Caco-2 (cell line): Measurements from ENCODE around the gene RTL10. TPM values are rescaled to one million over a fixed set of nuclear protein-coding genes. Genes with fewer than 3 reads are reported as not detected.
A peak's percentile ranks its signal among the peaks of the same experiment; 100 is the strongest.

Source experiments
- BruUV-seq: library from RNA; stranded (reverse); fragments of 400-500 nt; replicated peaks from 2 replicates; lab custom pipeline; 2021; lab: Mats Ljungman, UMichigan
- CTCF ChIA-PET: fragments of 300-600 bp; sonication (Branson Sonifier 250); formaldehyde crosslinking; loops from one replicate; lab custom pipeline; 2022; ENCODE audit warnings: antibody characterized with exemption; lab: Charles Lee
- POLR2A ChIA-PET: fragments of 300-600 bp; sonication (Branson Sonifier 250); formaldehyde crosslinking; loops from one replicate; lab custom pipeline; 2022; ENCODE audit warnings: antibody characterized with exemption; lab: Charles Lee
- DNase-seq, 2 experiments: peaks; one replicate each; pipeline versions ENCODE4 v3.0.0 to v3.0.0-alpha.2; 2020 to 2022
- H3K27me3 ChIP-seq: replicated peaks from 2 replicates; pipeline ENCODE4 v1.6.0; 2011; ENCODE audit warnings: low read length; ENCODE audit not compliant: control insufficient read depth, insufficient read depth
- H3K36me3 ChIP-seq: 2 replicates; pipeline ENCODE4 v1.5.1; 2011; ENCODE audit warnings: low read length; ENCODE audit not compliant: control insufficient read depth, insufficient read depth
- H3K4me1 ChIP-seq: fragments of 250-450 bp; sonication (Bioruptor Pico); 2 replicates; pipeline ENCODE4 v1.5.1; 2020; ENCODE audit warnings: mild to moderate bottlenecking
- H3K4me3 ChIP-seq: 2 replicates; pipeline ENCODE4 v1.5.1; 2011; ENCODE audit warnings: low read depth, mild to moderate bottlenecking, control low read depth, low read length
- H3K9me3 ChIP-seq: fragments of 250-450 bp; sonication (Bioruptor Pico); 2 replicates; pipeline ENCODE4 v1.5.1; 2020; ENCODE audit warnings: mild to moderate bottlenecking, moderate library complexity
- H3K27ac Mint-ChIP-seq: one replicate; pipeline ENCODE4 v1.8.0; 2022; ENCODE audit warnings: mixed read lengths; ENCODE audit not compliant: unreplicated experiment
- H3K27me3 Mint-ChIP-seq: one replicate; pipeline ENCODE4 v1.8.0; 2022; ENCODE audit warnings: mixed read lengths; ENCODE audit not compliant: insufficient read depth, unreplicated experiment
- H3K36me3 Mint-ChIP-seq: one replicate; pipeline ENCODE4 v1.8.0; 2022; ENCODE audit warnings: mild to moderate bottlenecking, mixed read lengths; ENCODE audit not compliant: insufficient read depth, unreplicated experiment
- H3K4me1 Mint-ChIP-seq: one replicate; pipeline ENCODE4 v1.8.0; 2022; ENCODE audit warnings: low read depth, mixed read lengths; ENCODE audit not compliant: unreplicated experiment
- H3K4me3 Mint-ChIP-seq: one replicate; pipeline ENCODE4 v1.8.0; 2022; ENCODE audit warnings: mild to moderate bottlenecking, moderate library complexity, mixed read lengths; ENCODE audit not compliant: unreplicated experiment
- H3K9me3 Mint-ChIP-seq: one replicate; pipeline ENCODE4 v1.8.0; 2022; ENCODE audit warnings: mixed read lengths; ENCODE audit not compliant: unreplicated experiment
- intact Hi-C: fragments of 100-400 bp; cut with micrococcal nuclease; formaldehyde crosslinking; loops from one replicate; pipeline ENCODE4 v1.10.0; 2022; ENCODE audit not compliant: unreplicated experiment
- total RNA-seq: library from RNA; stranded (reverse); gene quantifications from 2 replicates; pipeline ENCODE4 v1.2.3, GENCODE V29; 2022
- TF ChIP-seq, protein P1 (sequence below), 2 experiments: fragments of 200-600 bp in 1 of 2; IDR thresholded peaks; 1 replicate in 1 of 2; 2 replicates in 1 of 2; pipeline versions ENCODE4 v1.5.1 to v1.8.0; 2011 to 2022; ENCODE audit warnings: antibody characterized with exemption in 1 of 2, control low read depth in 1 of 2, inconsistent platforms in 1 of 2, low read depth in 1 of 2, low read length in 1 of 2, mild to moderate bottlenecking in 1 of 2, moderate library complexity in 1 of 2; ENCODE audit not compliant: insufficient read depth in 1 of 2, severe bottlenecking in 1 of 2, unreplicated experiment in 1 of 2

RTL10 gene
- total RNA-seq, 1 experiment from 2014 or later = 27.5 TPM

DNA sequence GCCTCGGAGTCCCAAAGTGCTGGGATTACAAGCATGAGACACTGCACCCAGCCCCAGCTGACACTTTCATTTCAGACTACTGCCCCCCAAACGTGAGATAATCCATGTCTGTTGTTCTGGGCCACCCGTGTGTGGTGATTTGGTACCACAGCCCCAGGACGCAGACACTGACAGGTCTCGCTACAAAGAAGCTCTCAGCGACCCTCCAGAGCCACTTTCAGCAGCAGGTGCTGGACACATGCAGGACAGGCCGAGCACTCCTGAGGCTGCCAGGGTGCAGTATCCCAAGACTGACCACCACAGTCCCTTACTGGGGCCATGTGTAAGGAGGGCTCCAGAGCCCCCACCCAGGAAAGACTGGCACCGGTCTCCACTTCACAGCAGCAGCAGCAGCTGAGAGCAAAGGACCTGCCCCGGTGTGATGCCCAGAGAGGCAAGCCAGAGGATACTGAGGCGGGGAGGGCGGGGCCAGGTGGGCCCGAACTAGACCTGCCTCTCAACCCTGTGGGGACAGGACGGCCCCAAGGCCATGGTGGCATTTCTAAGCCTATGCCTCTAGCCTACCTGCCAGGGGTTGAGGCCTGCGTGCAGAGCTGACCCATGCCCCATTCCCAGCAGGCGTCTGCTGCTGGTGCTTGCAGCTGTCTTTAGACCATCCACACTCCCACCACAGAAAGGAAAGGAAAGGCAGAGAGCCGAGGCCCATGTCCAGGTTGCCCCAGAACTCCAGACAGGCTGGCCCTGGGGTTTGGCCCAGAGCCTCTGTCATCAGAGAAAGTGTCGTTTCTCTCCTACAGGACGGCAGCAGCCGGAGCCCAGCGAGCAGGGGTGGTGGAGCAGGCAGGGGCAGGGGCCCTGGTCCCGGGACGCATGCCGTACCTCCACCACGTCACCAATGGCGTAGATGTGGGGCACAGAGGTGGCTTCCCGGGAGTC lies 28.0 kb upstream of the RTL10 start:
- H3K27me3 Mint-ChIP-seq = no peaks in the 10 kb centered on the region
- H3K9me3 Mint-ChIP-seq = no peaks in the 10 kb centered on the region
- ChIA-PET POLR2A (no interaction called here), CTCF (no interaction called here)
- TF ChIP-seq, protein P1, sequence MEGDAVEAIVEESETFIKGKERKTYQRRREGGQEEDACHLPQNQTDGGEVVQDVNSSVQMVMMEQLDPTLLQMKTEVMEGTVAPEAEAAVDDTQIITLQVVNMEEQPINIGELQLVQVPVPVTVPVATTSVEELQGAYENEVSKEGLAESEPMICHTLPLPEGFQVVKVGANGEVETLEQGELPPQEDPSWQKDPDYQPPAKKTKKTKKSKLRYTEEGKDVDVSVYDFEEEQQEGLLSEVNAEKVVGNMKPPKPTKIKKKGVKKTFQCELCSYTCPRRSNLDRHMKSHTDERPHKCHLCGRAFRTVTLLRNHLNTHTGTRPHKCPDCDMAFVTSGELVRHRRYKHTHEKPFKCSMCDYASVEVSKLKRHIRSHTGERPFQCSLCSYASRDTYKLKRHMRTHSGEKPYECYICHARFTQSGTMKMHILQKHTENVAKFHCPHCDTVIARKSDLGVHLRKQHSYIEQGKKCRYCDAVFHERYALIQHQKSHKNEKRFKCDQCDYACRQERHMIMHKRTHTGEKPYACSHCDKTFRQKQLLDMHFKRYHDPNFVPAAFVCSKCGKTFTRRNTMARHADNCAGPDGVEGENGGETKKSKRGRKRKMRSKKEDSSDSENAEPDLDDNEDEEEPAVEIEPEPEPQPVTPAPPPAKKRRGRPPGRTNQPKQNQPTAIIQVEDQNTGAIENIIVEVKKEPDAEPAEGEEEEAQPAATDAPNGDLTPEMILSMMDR (IDR thresholded peaks at IDR 0.05; ENCODE audit: insufficient read depth in 1 of 2, low read depth in 1 of 2, low read length in 1 of 2, severe bottlenecking in 1 of 2, unreplicated experiment in 1 of 2) = no peak
- H3K27me3 ChIP-seq = no peaks in the 10 kb centered on the region
- no peaks in the 10 kb centered on the region for H3K9me3 ChIP-seq
- intact Hi-C loops = no loop called here
- H3K27ac Mint-ChIP-seq = peak overlapping the region; percentile 100
- H3K4me3 ChIP-seq = no peak overlapping the region
- H3K4me1 ChIP-seq = peaks cover 38% of the 10 kb centered on the region
- peaks cover 13% of the 10 kb centered on the region for H3K4me1 Mint-ChIP-seq
- peaks cover 26% of the 10 kb centered on the region for H3K36me3 Mint-ChIP-seq
- H3K36me3 ChIP-seq = no peaks in the 10 kb centered on the region; the same call in 1 of the 2 replicates
- DNase-seq = peak in 1 of 2 experiments; percentile 33
- BruUV-seq = TSS peak; percentile 94
- H3K4me3 Mint-ChIP-seq = peak overlapping the region; percentile 72

DNA sequence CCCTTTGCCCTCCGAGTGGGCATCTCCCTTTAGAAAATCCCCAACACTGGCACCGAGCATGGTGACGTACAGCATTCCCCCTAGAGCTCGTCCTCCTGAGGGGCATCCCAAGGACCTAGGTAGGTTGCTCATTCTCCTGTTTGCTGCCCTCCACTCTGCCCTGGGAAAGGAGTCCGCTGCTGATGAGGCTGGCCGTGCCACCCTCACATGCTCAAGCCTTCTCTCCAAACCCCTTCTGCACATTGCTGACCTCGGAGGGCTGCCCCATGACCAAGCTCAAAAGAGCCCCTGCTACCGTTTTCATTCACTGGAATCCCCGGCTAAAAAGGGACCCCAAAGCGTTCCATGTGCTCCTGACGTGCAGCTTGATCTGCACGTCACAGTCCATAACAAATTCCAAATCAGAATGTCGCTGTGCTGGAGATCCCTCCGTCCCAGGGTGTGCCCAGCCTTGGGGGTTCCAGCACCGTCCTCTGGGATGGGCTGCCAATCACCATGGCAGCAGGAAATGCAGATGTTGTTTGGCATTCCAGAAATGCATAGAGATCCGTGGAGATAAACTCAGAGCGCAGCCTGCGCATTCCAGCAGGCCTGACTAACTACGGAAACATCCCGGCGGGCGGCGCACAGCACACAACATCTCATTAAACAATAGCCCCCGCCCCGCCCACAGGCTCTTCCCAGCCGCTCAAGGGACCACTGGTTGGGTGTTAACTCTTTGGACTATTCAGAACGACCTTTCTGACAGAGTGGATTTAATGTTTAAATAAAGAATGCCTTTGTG lies 26.3 kb upstream of the RTL10 start:
- ChIA-PET CTCF (interaction anchor here (1.1 to 1.4 kb wide), 2 partner anchors 31 to 157 kb away, joined by 3 to 6 read pairs; no protein-coding TSS in a partner anchor), POLR2A (interaction anchor here (1.1 to 1.3 kb wide), 2 partner anchors 25 to 31 kb away, joined by 5 read pairs; no protein-coding TSS in a partner anchor)
- Mint-ChIP-seq H3K4me3 (peak overlapping the region; percentile 72), H3K4me1 (peaks cover 13% of the 10 kb centered on the region), H3K27ac (peak overlapping the region; percentile 100), H3K9me3 (no peaks in the 10 kb centered on the region), H3K27me3 (no peaks in the 10 kb centered on the region), H3K36me3 (peaks cover 28% of the 10 kb centered on the region)
- BruUV-seq = no TSS peak
- Histone ChIP-seq H3K9me3 (no peaks in the 10 kb centered on the region), H3K27me3 (no peaks in the 10 kb centered on the region), H3K4me3 (no peak overlapping the region), H3K4me1 (peaks cover 38% of the 10 kb centered on the region), H3K36me3 (no peaks in the 10 kb centered on the region; the same call in 1 of the 2 replicates)
- DNase-seq = peak; percentile 93 to 94
- TF ChIP-seq, protein P1 (IDR thresholded peaks at IDR 0.05; ENCODE audit: insufficient read depth in 1 of 2, low read depth in 1 of 2, low read length in 1 of 2, severe bottlenecking in 1 of 2, unreplicated experiment in 1 of 2) = no peak
- intact Hi-C loops = loop anchor here (1.0 to 2.0 kb wide), 2 partner anchors 26 to 31 kb away; partner anchors contain the start of genes GNB1L and RTL10
